Endothelial cell (in vitro differentiated cells): Measurements from ENCODE around the gene PPP1R15A. TPM values are rescaled to one million over a fixed set of nuclear protein-coding genes. Genes with fewer than 3 reads are reported as not detected.
A peak's percentile ranks its signal among the peaks of the same experiment; 100 is the strongest.

ENCODE experiments used
- DNase-seq: peaks from one replicate; pipeline ENCODE4 v3.0.0; 2021; ENCODE audit warnings: low spot score
- H3K27ac Mint-ChIP-seq: one replicate; pipeline ENCODE4 v1.8.0; 2021; ENCODE audit warnings: mixed read lengths, inconsistent platforms; ENCODE audit not compliant: unreplicated experiment
- H3K27me3 Mint-ChIP-seq: one replicate; pipeline ENCODE4 v1.8.0; 2021; ENCODE audit warnings: mild to moderate bottlenecking, moderate library complexity, mixed read lengths, inconsistent platforms; ENCODE audit not compliant: unreplicated experiment
- H3K36me3 Mint-ChIP-seq: one replicate; pipeline ENCODE4 v1.8.0; 2021; ENCODE audit warnings: mild to moderate bottlenecking, low read depth, mixed read lengths, inconsistent platforms; ENCODE audit not compliant: unreplicated experiment
- H3K4me1 Mint-ChIP-seq: one replicate; pipeline ENCODE4 v1.8.0; 2021; ENCODE audit warnings: mild to moderate bottlenecking, mixed read lengths, inconsistent platforms; ENCODE audit not compliant: unreplicated experiment
- H3K4me3 Mint-ChIP-seq: one replicate; pipeline ENCODE4 v1.8.0; 2021; ENCODE audit warnings: mild to moderate bottlenecking, mixed read lengths, inconsistent platforms; ENCODE audit not compliant: unreplicated experiment
- H3K9me3 Mint-ChIP-seq: one replicate; pipeline ENCODE4 v1.8.0; 2021; ENCODE audit warnings: mixed read lengths, inconsistent platforms; ENCODE audit not compliant: unreplicated experiment
- long read RNA-seq: library from polyadenylated mRNA; unstranded; transcript quantifications from one replicate; pipeline ENCODE4 v2.0.0, GENCODE V29; 2020; ENCODE audit not compliant: unreplicated experiment
- total RNA-seq: library from RNA; stranded (reverse); fragmentation: NEBNext Ultra II Directional; extraction: Animal tissue kit (Norgen Biotek cat#: 25700); gene quantifications from one replicate; pipeline ENCODE4 v1.2.1, GENCODE V29; 2021; ENCODE audit not compliant: unreplicated experiment
- TF ChIP-seq, protein P1 (sequence below): fragments of 200-600 bp; sonication (generic); IDR thresholded peaks from one replicate; pipeline ENCODE4 v1.5.0; 2021; ENCODE audit warnings: antibody characterized with exemption; ENCODE audit not compliant: unreplicated experiment

Gene PPP1R15A
- total RNA-seq, result 65.8 TPM
- long read RNA-seq, transcript PPP1R15A-201 (3 exons, 2,378 nt), result major isoform, 63 of 72 reads
- long read RNA-seq, partial matches to known transcripts, result 6 of 72 reads
- long read RNA-seq, other reads (novel, unspliced or antisense), result 2 of 72 reads

DNA sequence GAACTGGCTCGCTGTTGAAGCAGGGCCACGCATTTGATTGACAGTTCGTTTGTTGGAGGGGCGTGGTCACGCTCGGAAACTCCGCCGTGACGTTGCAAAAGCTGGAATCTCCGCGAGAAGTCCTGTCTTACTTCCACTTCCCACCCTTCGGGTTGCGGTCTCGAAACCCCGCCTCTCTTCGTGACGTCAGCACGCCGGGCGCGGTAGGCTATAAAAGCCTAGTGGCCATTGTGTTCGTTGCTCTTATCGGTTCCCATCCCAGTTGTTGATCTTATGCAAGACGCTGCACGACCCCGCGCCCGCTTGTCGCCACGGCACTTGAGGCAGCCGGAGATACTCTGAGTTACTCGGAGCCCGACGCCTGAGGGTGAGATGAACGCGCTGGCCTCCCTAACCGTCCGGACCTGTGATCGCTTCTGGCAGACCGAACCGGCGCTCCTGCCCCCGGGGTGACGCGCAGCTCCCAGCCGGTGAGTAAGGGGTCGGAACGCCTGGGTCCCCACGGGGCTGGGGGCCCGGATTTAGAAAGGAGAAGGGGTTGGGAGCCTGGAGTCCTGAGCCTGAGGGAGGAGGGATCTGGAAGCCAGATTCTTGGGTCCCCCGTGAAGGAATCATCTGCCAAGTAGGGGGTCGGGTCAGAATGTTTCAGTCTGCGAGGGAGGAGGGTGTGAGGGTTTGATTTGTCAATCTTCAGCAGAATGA is at the start of gene PPP1R15A:
Gene PPP1R15A, plus strand, starts transcription at position 240 of the 702 bp plus-strand sequence. CDS start 813 bp downstream, outside the sequence.
- Mint-ChIP-seq H3K4me1 (peaks cover 46% of the 10 kb centered on the region), H3K27me3 (peaks cover 40% of the 10 kb centered on the region)
- peak; percentile 99 for DNase-seq

DNA sequence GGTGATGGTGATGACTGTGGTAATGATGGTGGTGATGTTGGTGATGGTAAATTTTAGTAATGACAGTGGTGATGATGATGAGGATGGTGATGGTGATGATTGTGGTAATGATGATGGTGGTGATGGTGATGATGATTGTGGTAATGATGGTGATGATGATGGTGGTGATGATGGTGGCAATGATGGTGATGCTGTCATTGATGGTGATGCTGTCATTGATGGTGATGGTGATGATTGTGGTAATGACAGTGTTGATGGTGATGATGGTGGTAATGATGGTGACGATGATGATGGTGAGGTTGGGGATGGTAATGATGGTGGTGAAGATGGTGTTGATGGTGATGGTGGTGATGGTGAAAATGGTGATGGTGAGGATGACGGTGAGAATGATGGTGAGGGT is 49.7 kb upstream of the PPP1R15A start:
- no peak overlapping the region for H3K27ac Mint-ChIP-seq
- TF ChIP-seq, protein P1, sequence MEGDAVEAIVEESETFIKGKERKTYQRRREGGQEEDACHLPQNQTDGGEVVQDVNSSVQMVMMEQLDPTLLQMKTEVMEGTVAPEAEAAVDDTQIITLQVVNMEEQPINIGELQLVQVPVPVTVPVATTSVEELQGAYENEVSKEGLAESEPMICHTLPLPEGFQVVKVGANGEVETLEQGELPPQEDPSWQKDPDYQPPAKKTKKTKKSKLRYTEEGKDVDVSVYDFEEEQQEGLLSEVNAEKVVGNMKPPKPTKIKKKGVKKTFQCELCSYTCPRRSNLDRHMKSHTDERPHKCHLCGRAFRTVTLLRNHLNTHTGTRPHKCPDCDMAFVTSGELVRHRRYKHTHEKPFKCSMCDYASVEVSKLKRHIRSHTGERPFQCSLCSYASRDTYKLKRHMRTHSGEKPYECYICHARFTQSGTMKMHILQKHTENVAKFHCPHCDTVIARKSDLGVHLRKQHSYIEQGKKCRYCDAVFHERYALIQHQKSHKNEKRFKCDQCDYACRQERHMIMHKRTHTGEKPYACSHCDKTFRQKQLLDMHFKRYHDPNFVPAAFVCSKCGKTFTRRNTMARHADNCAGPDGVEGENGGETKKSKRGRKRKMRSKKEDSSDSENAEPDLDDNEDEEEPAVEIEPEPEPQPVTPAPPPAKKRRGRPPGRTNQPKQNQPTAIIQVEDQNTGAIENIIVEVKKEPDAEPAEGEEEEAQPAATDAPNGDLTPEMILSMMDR, result no peak
- H3K4me1 Mint-ChIP-seq, result no peaks in the 10 kb centered on the region

More for the DNA sequence above, at the start of gene PPP1R15A:
- TF ChIP-seq, protein P1, result no peak
- Mint-ChIP-seq H3K9me3 (no peaks in the 10 kb centered on the region), H3K36me3 (peaks cover 49% of the 10 kb centered on the region), H3K27ac (peak within 1 kb of the TSS; percentile 100), H3K4me3 (peak within 1 kb of the TSS; percentile 100)

DNA sequence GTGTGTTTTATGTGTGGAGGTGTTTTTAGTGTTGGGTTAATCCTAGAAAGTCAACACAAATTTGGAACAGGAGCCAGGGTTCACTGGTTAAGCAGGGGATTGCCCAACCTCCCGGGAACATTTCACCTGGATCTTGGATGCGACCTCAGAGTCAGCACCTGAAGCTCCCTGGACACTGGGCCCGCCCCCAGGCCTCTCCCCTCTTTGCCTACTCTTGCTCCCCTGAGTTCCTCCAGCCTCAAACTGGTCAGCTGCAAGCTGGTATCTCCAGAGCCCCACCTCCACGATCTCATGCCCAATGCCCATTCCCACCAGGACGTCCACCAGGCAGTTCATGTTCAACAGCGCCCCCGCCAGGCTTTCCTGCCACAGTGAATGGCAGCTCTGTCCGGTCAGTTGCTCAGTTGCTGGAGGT is 45.6 kb upstream of the PPP1R15A start:
- Mint-ChIP-seq H3K27ac (no peak overlapping the region), H3K27me3 (peaks cover 3% of the 10 kb centered on the region), H3K4me1 (no peaks in the 10 kb centered on the region), H3K4me3 (no peak overlapping the region), H3K9me3 (no peaks in the 10 kb centered on the region), H3K36me3 (peaks cover 19% of the 10 kb centered on the region)
- DNase-seq, result peak; percentile 46
- TF ChIP-seq, protein P1, result peak; percentile 45

More for the DNA sequence above, 49.7 kb upstream of the PPP1R15A start:
- H3K27me3 Mint-ChIP-seq, result peaks cover 3% of the 10 kb centered on the region
- H3K4me3 Mint-ChIP-seq, result no peak overlapping the region
- no peaks in the 10 kb centered on the region for H3K9me3 Mint-ChIP-seq
- peaks cover 8% of the 10 kb centered on the region for H3K36me3 Mint-ChIP-seq
- no peak for DNase-seq

DNA sequence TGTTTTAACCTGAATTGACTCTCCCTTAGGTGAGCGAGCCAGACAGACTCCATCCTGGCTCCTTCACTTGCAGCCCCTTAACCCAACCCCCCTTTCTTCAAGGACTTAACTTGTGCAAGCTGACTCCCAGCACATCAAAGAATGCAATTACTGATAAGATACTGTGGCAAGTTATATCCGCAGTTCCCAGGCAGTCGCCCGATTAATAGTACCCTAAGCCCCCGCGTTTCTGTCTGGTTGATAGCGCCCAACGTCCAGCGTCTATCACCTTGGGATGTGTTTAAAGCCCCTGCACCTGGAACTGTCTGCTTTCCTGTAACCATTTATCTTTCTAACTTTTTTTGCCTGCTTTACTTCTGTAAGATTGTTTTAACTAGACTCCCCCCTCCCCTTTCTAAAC is 42.1 kb upstream of the PPP1R15A start:
- Mint-ChIP-seq H3K4me1 (peaks cover 14% of the 10 kb centered on the region), H3K9me3 (no peaks in the 10 kb centered on the region), H3K27ac (no peak overlapping the region), H3K27me3 (peaks cover 7% of the 10 kb centered on the region), H3K4me3 (peak overlapping the region; percentile 31), H3K36me3 (peaks cover 28% of the 10 kb centered on the region)
- TF ChIP-seq, protein P1, result no peak
- DNase-seq, result no peak

DNA sequence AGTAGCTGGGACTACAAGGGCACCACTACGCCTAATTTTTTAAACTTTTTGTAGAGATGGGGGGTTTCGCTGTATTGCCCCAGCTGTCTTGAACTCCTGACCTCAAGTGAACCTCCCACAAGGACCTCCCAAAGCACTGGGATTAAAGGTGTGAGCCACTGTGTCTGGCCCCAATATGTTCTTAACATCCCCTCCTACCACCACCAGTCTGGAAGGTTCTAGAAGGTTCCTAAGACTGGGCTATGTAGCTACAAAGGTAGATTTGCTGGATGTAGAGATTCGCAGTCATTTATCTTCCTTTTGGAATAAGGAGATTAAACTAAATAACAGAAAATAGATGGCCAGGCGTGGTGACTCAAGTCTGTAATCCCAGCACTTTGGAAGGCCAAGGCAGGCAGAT is 41.3 kb upstream of the PPP1R15A start:
- H3K9me3 Mint-ChIP-seq, result no peaks in the 10 kb centered on the region
- peaks cover 21% of the 10 kb centered on the region for H3K4me1 Mint-ChIP-seq
- no peak overlapping the region for H3K27ac Mint-ChIP-seq
- H3K4me3 Mint-ChIP-seq, result no peak overlapping the region
- peaks cover 7% of the 10 kb centered on the region for H3K27me3 Mint-ChIP-seq
- H3K36me3 Mint-ChIP-seq, result peaks cover 28% of the 10 kb centered on the region
- TF ChIP-seq, protein P1, result no peak
- DNase-seq, result no peak
